ENCODE data around the gene KRTAP12-1.

The KRTAP12-1 gene

GRCh38 chr21:44636209-44637017, 45.5 kb downstream of the KRTAP12-1 start:
- no peaks in the 10 kb centered on the region for H3K36me3 Mint-ChIP-seq
- no peak overlapping the region for H3K27ac Mint-ChIP-seq
- H3K9me3 Mint-ChIP-seq = peaks cover 20% of the 10 kb centered on the region
- H3K4me3 Mint-ChIP-seq = no peak overlapping the region
- DNase-seq (ENCODE audit: low spot score in 2 of 2) (no peak), ATAC-seq (no peak)
- H3K4me1 Mint-ChIP-seq = peaks cover 10% of the 10 kb centered on the region

- no peak overlapping the region for H3K27ac Mint-ChIP-seq
- peaks cover 28% of the 10 kb centered on the region for H3K9me3 Mint-ChIP-seq
- peaks cover 25% of the 10 kb centered on the region for H3K4me1 Mint-ChIP-seq
- DNase-seq (ENCODE audit: low spot score in 2 of 2) = no peak
- no peak for ATAC-seq
- no peak overlapping the region for H3K4me3 Mint-ChIP-seq
- H3K36me3 Mint-ChIP-seq = no peaks in the 10 kb centered on the region
Measured at GRCh38 chr21:44632067-44632466, 49.9 kb downstream of the KRTAP12-1 start.
